ENCODE measurements around the gene RRAGB. TPM values are rescaled to one million over a fixed set of nuclear protein-coding genes. Genes with fewer than 3 reads are reported as not detected.
"Not testable (repeated sequence)": the region's sequence is repeated elsewhere in the genome, so short reads cannot be mapped to it uniquely, and the experiment has no call there.

Gene RRAGB
- total RNA-seq, 1 donor from 2014 or later = 27.8 TPM

DNA sequence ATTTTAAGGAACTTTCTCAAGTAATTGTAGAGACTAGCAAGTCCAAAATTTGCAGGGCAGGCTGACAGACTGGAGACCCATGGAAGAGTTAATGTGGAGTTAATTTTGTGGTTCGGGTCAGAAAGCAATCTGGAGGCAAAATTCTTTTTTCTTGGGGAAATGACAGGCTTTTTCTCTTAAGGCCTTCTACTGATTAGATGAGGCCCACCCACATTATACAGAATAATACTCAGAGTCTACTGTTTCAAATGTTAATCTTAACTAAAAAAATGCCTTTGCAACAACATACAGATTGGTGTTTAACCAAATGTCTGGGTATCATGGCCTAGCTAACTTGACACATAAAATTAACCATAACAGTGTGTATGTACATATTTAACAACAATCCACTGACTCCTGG lies 32.7 kb downstream of the RRAGB start:
- Mint-ChIP-seq H3K4me1 (no peaks in the 10 kb centered on the region), H3K36me3 (peaks cover 19% of the 10 kb centered on the region)
- TF ChIP-seq, protein P1, sequence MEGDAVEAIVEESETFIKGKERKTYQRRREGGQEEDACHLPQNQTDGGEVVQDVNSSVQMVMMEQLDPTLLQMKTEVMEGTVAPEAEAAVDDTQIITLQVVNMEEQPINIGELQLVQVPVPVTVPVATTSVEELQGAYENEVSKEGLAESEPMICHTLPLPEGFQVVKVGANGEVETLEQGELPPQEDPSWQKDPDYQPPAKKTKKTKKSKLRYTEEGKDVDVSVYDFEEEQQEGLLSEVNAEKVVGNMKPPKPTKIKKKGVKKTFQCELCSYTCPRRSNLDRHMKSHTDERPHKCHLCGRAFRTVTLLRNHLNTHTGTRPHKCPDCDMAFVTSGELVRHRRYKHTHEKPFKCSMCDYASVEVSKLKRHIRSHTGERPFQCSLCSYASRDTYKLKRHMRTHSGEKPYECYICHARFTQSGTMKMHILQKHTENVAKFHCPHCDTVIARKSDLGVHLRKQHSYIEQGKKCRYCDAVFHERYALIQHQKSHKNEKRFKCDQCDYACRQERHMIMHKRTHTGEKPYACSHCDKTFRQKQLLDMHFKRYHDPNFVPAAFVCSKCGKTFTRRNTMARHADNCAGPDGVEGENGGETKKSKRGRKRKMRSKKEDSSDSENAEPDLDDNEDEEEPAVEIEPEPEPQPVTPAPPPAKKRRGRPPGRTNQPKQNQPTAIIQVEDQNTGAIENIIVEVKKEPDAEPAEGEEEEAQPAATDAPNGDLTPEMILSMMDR (IDR thresholded peaks at IDR 0.05; ENCODE audit: unreplicated experiment) = no peak

DNA sequence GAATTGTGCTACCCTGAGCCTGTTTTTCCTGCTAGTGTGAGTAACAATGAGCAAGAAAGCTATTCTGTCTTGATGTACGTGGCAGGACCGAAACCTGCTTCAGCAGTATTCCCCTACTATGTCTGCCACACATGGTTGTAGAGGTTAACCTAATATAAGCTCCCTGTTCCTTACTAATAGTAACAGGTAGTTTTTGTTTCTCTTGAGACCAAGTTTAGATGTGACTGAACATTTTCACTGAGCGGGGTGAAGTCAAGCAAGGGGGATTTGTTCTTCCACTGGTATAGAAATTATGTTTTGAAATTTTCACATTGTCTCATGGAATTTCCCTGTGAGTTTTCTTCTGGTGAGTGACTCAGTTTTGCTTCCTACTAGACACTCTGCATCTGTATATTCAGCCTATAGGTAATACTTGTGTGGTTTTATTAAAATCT lies 37.3 kb downstream of the RRAGB start:
- no peak for DNase-seq (ENCODE audit: low spot score in 2 of 2, unreplicated experiment in 2 of 2)
- Mint-ChIP-seq H3K27ac (no peak overlapping the region), H3K36me3 (peaks cover 11% of the 10 kb centered on the region), H3K27me3 (ENCODE audit: low read depth) (no peaks in the 10 kb centered on the region), H3K4me3 (no peak overlapping the region), H3K4me1 (no peaks in the 10 kb centered on the region), H3K9me3 (peaks cover 17% of the 10 kb centered on the region)
- TF ChIP-seq, protein P1 (IDR thresholded peaks at IDR 0.05; ENCODE audit: unreplicated experiment) = no peak

More for the DNA sequence above, 32.7 kb downstream of the RRAGB start:
- no peak for DNase-seq (ENCODE audit: low spot score in 2 of 2, unreplicated experiment in 2 of 2)
- Mint-ChIP-seq H3K9me3 (peaks cover 28% of the 10 kb centered on the region), H3K27me3 (ENCODE audit: low read depth) (no peaks in the 10 kb centered on the region), H3K4me3 (no peak overlapping the region), H3K27ac (no peak overlapping the region)

- H3K27ac Mint-ChIP-seq = no peak overlapping the region
- no peaks in the 10 kb centered on the region for H3K4me1 Mint-ChIP-seq
- TF ChIP-seq, protein P1 (IDR thresholded peaks at IDR 0.05; ENCODE audit: unreplicated experiment) = no peak
- peaks cover 16% of the 10 kb centered on the region for H3K36me3 Mint-ChIP-seq
- H3K27me3 Mint-ChIP-seq (ENCODE audit: low read depth) = no peaks in the 10 kb centered on the region
- H3K4me3 Mint-ChIP-seq = no peak overlapping the region
- peaks cover 19% of the 10 kb centered on the region for H3K9me3 Mint-ChIP-seq
- DNase-seq (ENCODE audit: low spot score in 2 of 2, unreplicated experiment in 2 of 2) = no peak
These were observed 40.5 kb downstream of the RRAGB start for GRCh38 chrX:55758033-55758432.

GRCh38 chrX:55759478-55759877 lies 41.9 kb downstream of the RRAGB start:
- peaks cover 17% of the 10 kb centered on the region for H3K36me3 Mint-ChIP-seq
- TF ChIP-seq, protein P1 (IDR thresholded peaks at IDR 0.05; ENCODE audit: unreplicated experiment) = no peak
- H3K27me3 Mint-ChIP-seq (ENCODE audit: low read depth) = no peaks in the 10 kb centered on the region
- no peak overlapping the region for H3K4me3 Mint-ChIP-seq
- H3K9me3 Mint-ChIP-seq = peaks cover 24% of the 10 kb centered on the region
- H3K27ac Mint-ChIP-seq = no peak overlapping the region
- H3K4me1 Mint-ChIP-seq = no peaks in the 10 kb centered on the region
- no peak for DNase-seq (ENCODE audit: low spot score in 2 of 2, unreplicated experiment in 2 of 2)

- Mint-ChIP-seq H3K4me1 (no peaks in the 10 kb centered on the region), H3K4me3 (no peak overlapping the region), H3K27ac (no peak overlapping the region), H3K9me3 (peaks cover 52% of the 10 kb centered on the region), H3K27me3 (ENCODE audit: low read depth) (no peaks in the 10 kb centered on the region), H3K36me3 (peaks cover 16% of the 10 kb centered on the region)
- DNase-seq (ENCODE audit: low spot score in 2 of 2, unreplicated experiment in 2 of 2) = no peak
- TF ChIP-seq, protein P1 (IDR thresholded peaks at IDR 0.05; ENCODE audit: unreplicated experiment) = no peak
These were observed 49.6 kb downstream of the RRAGB start for GRCh38 chrX:55767100-55767499.

DNA sequence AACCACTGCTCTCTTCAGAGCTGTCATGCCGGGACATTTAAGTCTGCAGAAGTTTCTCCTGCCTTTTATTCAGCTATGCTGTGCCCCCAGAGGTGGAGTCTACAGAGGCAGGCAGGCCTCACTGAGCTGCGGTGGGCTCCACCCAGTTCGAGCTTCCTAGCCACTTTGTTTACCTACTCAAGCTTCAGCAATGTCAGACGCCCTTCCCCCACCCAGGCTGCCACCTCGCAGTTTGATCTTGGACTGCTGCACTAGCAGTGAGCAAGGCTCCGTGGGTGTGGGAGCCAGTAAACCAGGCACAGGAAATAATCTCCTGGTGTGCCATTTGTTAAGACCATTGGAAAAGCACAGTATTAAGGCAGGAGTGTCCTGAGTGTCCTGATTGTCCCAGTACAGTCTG lies 56.9 kb downstream of the RRAGB start:
- not testable (repeated sequence) for H3K4me3 Mint-ChIP-seq; H3K27me3 Mint-ChIP-seq (ENCODE audit: low read depth); H3K4me1 Mint-ChIP-seq; DNase-seq (ENCODE audit: low spot score in 2 of 2, unreplicated experiment in 2 of 2); H3K27ac Mint-ChIP-seq
- H3K36me3 Mint-ChIP-seq = peaks cover 25% of the 10 kb centered on the region
- H3K9me3 Mint-ChIP-seq = peaks cover 46% of the 10 kb centered on the region
